Measurements from ENCODE around the gene EMC10. TPM values are rescaled to one million over a fixed set of nuclear protein-coding genes. Genes with fewer than 3 reads are reported as not detected.

The EMC10 gene
- total RNA-seq, 2 experiments from 2014 or later = 28.7 to 31.2 TPM

DNA sequence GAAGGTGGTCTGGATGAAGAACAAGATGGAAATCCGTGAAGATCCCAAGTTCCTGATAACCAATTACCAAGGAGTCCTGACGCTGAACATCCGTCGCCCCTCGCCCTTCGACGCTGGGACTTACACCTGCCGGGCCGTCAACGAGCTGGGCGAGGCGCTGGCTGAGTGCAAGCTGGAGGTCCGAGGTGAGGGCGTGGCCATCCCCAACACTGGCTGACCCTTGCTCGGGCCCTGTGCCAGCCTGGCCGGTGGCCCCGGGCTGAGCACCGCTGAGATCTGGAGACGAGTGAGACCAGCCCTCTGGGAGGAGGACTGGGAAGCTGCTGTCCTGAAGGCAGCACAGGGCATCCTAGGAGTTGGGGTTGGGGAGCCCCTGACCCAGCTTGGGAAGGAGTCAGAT lies 12.0 kb upstream of the EMC10 start:
- H3K9me3 Mint-ChIP-seq = no peaks in the 10 kb centered on the region
- no peak overlapping the region for H3K4me3 Mint-ChIP-seq
- peaks cover 15% of the 10 kb centered on the region for H3K4me1 Mint-ChIP-seq (ENCODE audit: low read depth)
- TF ChIP-seq CTCF (IDR thresholded peaks at IDR 0.05) = no peak
- ChIA-PET POLR2A (no interaction called here), CTCF (interaction anchor here (1.7 kb wide), 1 partner anchor 107 kb away, joined by 6 read pairs; no protein-coding TSS in a partner anchor)
- DNase-seq = no peak
- intact Hi-C loops (cut with micrococcal nuclease) = no loop called here
- H3K27me3 Mint-ChIP-seq = peaks cover 15% of the 10 kb centered on the region
- H3K27ac Mint-ChIP-seq = no peak overlapping the region
- no peak for ATAC-seq
- H3K36me3 Mint-ChIP-seq (ENCODE audit: low read depth) = no peaks in the 10 kb centered on the region

DNA sequence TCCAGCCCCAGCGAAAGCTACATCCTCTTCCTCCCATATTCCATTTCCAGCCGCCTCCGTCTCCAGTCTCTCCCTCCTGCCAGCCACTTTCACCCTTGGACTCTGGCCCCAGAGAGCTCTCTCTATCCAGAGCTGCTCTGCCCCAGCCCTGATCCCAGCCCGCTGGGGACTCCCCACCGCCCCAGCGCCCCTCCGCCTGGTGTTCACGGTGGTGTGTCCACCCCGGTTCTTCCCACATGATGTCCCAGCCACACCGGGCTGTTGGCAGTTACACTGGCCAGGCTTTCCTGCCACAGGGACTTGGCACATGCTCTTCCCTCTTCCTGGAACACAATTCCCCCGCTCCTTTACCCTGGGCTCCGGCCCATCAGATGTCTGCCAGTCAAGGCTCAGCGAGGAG lies 11.3 kb upstream of the EMC10 start:
- DNase-seq (no peak), ATAC-seq (no peak)
- ChIA-PET CTCF (interaction anchor here (1.6 to 1.7 kb wide), 2 partner anchors 14 to 108 kb away, joined by 6 to 8 read pairs; no protein-coding TSS in a partner anchor), POLR2A (no interaction called here)
- Mint-ChIP-seq H3K9me3 (no peaks in the 10 kb centered on the region), H3K27me3 (peaks cover 10% of the 10 kb centered on the region), H3K27ac (no peak overlapping the region), H3K4me3 (no peak overlapping the region), H3K36me3 (ENCODE audit: low read depth) (no peaks in the 10 kb centered on the region), H3K4me1 (ENCODE audit: low read depth) (peaks cover 10% of the 10 kb centered on the region)
- no peak for TF ChIP-seq CTCF (IDR thresholded peaks at IDR 0.05)
- intact Hi-C loops (cut with micrococcal nuclease) = no loop called here

- no peak for TF ChIP-seq CTCF (IDR thresholded peaks at IDR 0.05)
- no peak for ATAC-seq
- CTCF ChIA-PET = interaction anchor here (1.5 to 1.6 kb wide), 2 partner anchors 13 to 109 kb away, joined by 7 to 8 read pairs; no protein-coding TSS in a partner anchor
- Mint-ChIP-seq H3K36me3 (ENCODE audit: low read depth) (no peaks in the 10 kb centered on the region), H3K27me3 (peaks cover 9% of the 10 kb centered on the region), H3K9me3 (no peaks in the 10 kb centered on the region), H3K4me1 (ENCODE audit: low read depth) (peaks cover 3% of the 10 kb centered on the region), H3K4me3 (no peak overlapping the region), H3K27ac (no peak overlapping the region)
- POLR2A ChIA-PET = interaction anchor here (0.9 kb wide), 1 partner anchor 14 kb away, joined by 3 read pairs; no protein-coding TSS in a partner anchor
- no peak for DNase-seq
- intact Hi-C loops (cut with micrococcal nuclease) = no loop called here
These were observed 10.2 kb upstream of the EMC10 start for GRCh38 chr19:50465986-50466705.

DNA sequence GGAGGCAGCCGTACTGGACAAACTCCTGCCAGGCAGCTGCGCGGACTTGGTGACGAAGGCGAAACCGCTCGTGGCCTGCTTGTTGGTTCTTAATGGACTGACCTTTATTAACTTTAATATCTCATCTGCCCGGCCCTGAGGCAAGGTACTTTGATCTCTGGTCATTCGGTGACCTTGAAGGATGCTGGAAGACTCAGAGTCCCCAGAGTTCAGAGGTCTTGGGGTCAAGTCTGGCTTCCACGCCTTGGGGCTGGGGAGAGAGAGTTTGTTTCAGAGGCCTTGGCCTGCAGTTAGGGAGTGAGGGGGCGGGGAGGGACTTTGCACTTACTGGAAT lies 9.6 kb upstream of the EMC10 start:
- H3K4me1 Mint-ChIP-seq (ENCODE audit: low read depth) = no peaks in the 10 kb centered on the region
- POLR2A ChIA-PET = interaction anchor here (0.9 kb wide), 1 partner anchor 15 kb away, joined by 3 read pairs; no protein-coding TSS in a partner anchor
- CTCF ChIA-PET = interaction anchor here (1.5 kb wide), 1 partner anchor 109 kb away, joined by 7 read pairs; no protein-coding TSS in a partner anchor

More for the DNA sequence above, 9.6 kb upstream of the EMC10 start:
- ATAC-seq = no peak
- intact Hi-C loops (cut with micrococcal nuclease) = no loop called here
- Mint-ChIP-seq H3K27ac (no peak overlapping the region), H3K9me3 (no peaks in the 10 kb centered on the region), H3K36me3 (ENCODE audit: low read depth) (no peaks in the 10 kb centered on the region), H3K4me3 (no peak overlapping the region), H3K27me3 (peaks cover 5% of the 10 kb centered on the region)
- DNase-seq = no peak
- TF ChIP-seq CTCF (IDR thresholded peaks at IDR 0.05) = no peak
